Measurements from ENCODE around the gene ATP6V1G2. TPM values are rescaled to one million over a fixed set of nuclear protein-coding genes. Genes with fewer than 3 reads are reported as not detected.
A peak's percentile ranks its signal among the peaks of the same experiment; 100 is the strongest.

Gene ATP6V1G2
- total and polyA plus RNA-seq, 12 donors, result 0.88 to 2.5 (median 2.0) TPM

GRCh38 chr6:31528307-31528777 is 18.1 kb downstream of the ATP6V1G2 start:
- Histone ChIP-seq H3K36me3 (peaks cover 0 to 41% (median 31%) of the 10 kb centered on the region in 9 donors), H3K27ac (no peak overlapping the region), H3K27me3 (no peaks in the 10 kb centered on the region), H3K4me3 (no peak overlapping the region), H3K9me3 (no peaks in the 10 kb centered on the region), H3K4me1 (peaks cover 0 to 23% (median 3%) of the 10 kb centered on the region in 9 donors)
- intact Hi-C loops (cut with DNase I), result no loop called here
- ATAC-seq (no peak), DNase-seq (no peak)
- TF ChIP-seq CTCF (IDR thresholded peaks at IDR 0.05), result no peak
- WGBS, 2 donors, result 88 to 89% methylated on average over 4 of the region's 4 CpGs

- ATAC-seq (peak in 5 of 8 donors; percentile 20 to 62 (median 39)), DNase-seq (no peak)
- H3K4me1 ChIP-seq, result peaks cover 0 to 12% (median 0%) of the 10 kb centered on the region in 9 donors
- intact Hi-C loops (cut with DNase I), result no loop called here
- H3K27ac ChIP-seq, result peak overlapping the region in 1 of 10 donors; percentile 46
- H3K9me3 ChIP-seq, result no peaks in the 10 kb centered on the region
- H3K36me3 ChIP-seq, result peaks cover 0 to 18% (median 17%) of the 10 kb centered on the region in 9 donors
- no peaks in the 10 kb centered on the region for H3K27me3 ChIP-seq
- WGBS, 2 donors, result 62 to 64% methylated on average over 4 of the region's 4 CpGs
- H3K4me3 ChIP-seq, result no peak overlapping the region
- TF ChIP-seq CTCF (IDR thresholded peaks at IDR 0.05), result no peak
Observed at GRCh38 chr6:31525932-31526591, 20.3 kb downstream of the ATP6V1G2 start.

GRCh38 chr6:31525553-31525931 is 20.9 kb downstream of the ATP6V1G2 start:
- Histone ChIP-seq H3K9me3 (no peaks in the 10 kb centered on the region), H3K4me1 (peaks cover 0 to 12% (median 0%) of the 10 kb centered on the region in 9 donors), H3K27me3 (no peaks in the 10 kb centered on the region), H3K4me3 (no peak overlapping the region), H3K36me3 (peaks cover 0 to 13% (median 12%) of the 10 kb centered on the region in 9 donors), H3K27ac (peak overlapping the region in 1 of 10 donors; percentile 46)
- no peak for TF ChIP-seq CTCF (IDR thresholded peaks at IDR 0.05)
- ATAC-seq (no peak), DNase-seq (no peak)
- 74 to 76% methylated on average over 8 of the region's 8 CpGs for WGBS, 2 donors
- intact Hi-C loops (cut with DNase I), result no loop called here

- Histone ChIP-seq H3K36me3 (no peaks in the 10 kb centered on the region), H3K27ac (no peak overlapping the region), H3K27me3 (no peaks in the 10 kb centered on the region), H3K4me3 (no peak overlapping the region), H3K4me1 (peaks cover 0 to 12% (median 0%) of the 10 kb centered on the region in 9 donors), H3K9me3 (no peaks in the 10 kb centered on the region)
- ATAC-seq (no peak), DNase-seq (no peak)
- WGBS, 2 donors, result 65 to 81% methylated on average over 3 of the region's 3 CpGs
- no peak for TF ChIP-seq CTCF (IDR thresholded peaks at IDR 0.05)
- intact Hi-C loops (cut with DNase I), result no loop called here
Observed at GRCh38 chr6:31521835-31522234, 24.6 kb downstream of the ATP6V1G2 start.
